ENCODE results near the gene SDS. TPM values are rescaled to one million over a fixed set of nuclear protein-coding genes. Genes with fewer than 3 reads are reported as not detected.

SDS gene
- polyA plus RNA-seq, 10 donors: 0.19 TPM; not detected in 9

DNA sequence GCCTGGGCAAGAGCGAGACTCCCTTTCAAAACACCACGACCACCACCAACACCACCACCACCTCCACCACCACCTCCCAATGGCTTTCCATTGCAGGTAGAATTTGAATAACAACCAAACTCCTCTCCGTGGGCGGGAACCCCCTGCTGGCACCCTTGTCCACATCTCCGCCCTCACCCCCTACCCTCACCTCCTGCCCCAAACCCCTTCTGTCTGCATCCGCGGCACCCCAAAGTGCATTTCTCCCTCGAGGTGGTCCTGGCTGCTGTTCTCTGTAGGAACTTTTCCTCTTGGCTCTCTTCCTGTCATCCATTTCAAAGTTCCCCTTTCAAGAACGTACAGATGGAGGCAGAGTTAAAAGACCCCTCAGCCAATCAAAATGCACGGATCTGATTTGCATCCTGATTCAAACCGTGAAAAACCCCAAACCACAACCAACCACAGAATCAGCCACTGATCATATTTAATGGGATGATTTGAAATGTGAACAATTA is 22.3 kb upstream of the SDS start:
- DNase-seq: no peak

- peak in 1 of 3 donors; percentile 53 for DNase-seq
Observed at GRCh38 chr12:113424915-113425823, 21.5 kb upstream of the SDS start.

DNA sequence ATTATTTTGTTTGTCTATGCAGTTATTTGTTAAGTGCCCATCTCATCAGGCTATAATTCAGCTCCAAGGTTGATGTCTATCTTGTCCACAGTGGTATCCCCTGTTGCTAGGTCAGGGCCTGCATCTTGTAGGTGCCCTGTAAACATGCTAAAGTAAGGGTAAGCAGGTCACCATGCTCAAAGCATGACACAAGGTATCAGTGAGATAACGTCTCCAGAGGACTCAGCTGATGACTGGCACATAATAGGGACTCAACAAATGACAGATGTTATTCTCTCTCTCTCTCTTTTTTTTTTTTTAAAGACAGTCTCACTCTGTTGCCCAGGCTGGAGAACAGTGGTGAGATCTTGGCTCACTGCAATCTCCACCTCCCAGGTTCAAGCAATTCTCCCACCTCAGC is 20.8 kb upstream of the SDS start:
- no peak for DNase-seq

DNA sequence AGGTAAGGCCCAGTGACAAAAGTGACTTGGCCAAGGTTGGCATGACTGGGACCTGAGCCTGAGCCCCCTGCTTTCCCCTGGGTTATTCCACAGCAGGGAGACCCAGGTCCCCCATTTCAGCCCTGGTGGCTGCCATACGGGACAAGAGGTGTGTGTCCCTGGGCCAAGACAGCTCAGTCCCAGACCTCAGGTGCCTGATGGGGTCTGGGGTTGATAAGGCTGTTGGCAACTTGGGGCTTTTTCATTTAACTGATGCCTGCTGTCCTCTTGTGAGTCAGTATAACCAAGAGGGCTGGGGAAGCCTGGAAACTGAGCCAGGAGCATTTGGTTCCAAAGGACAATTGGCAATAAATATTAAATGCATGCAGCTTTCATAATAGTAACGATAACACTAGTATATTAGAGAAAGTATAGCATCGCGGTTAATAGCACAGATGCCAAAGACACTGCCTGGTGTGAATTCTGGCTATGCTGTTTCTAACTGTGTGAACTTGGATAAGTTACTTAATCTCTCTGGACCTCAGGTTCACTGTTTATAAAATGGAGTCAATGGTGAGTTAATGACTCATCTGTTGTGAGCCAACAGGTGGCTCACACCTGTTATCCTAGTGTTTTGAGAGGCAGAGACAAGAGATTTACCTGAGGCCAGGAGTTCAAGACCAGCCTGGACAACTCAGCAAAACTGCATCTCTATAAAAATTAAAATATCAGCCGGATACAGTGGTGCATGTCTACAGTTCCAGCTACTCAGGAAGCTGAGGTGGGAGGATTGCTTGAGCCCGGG is 19.4 kb upstream of the SDS start:
- DNase-seq: no peak

DNA sequence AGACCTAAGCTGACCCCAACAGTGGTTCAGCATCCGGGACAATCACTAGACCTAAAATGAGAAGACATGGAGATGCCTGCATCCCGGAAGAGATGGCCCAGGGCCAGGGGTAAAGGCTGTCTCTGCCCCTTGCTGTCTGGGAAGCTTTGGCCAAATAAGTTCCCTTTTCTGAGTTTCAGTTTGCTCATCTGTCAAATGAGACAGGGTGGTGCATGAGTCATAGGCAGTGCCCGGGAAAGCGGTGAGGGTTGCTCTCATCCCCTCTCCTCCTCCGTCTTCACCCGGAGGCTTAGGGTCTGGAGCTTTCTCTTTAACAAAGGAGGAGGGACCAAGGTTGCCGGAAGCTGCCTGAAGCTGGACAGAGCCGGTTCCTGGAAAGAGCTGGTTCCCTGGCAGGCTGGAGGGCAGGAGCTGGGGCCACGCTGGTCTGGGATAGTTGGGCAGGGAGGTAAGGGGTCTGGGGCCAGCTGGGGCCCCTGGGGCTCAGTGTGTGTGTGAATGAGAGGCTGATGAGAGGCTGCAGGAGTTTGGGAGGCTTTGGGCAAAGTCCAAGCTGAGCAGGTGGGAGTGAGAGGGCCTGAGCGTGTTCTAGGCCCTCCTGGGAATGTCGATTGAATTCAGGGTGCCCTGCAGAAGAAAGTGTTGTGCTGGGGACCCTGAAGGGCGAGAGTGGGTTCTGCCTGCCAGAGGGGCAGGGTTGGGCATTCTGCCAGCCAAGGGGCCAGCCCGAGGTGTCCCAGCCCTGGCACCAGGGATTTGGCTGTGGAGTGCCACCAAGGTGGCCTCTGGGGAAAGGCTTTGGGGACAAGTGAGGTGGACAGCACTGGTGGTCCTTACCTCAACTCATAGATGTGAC is 18.6 kb upstream of the SDS start, which contains the start of gene SDSL:
SDSL (plus strand) TSS at position 351 of the 856 bp plus-strand sequence. CDS start 5,603 bp downstream, outside the sequence.
- DNase-seq: peak; percentile 51 to 82 (median 66)

DNA sequence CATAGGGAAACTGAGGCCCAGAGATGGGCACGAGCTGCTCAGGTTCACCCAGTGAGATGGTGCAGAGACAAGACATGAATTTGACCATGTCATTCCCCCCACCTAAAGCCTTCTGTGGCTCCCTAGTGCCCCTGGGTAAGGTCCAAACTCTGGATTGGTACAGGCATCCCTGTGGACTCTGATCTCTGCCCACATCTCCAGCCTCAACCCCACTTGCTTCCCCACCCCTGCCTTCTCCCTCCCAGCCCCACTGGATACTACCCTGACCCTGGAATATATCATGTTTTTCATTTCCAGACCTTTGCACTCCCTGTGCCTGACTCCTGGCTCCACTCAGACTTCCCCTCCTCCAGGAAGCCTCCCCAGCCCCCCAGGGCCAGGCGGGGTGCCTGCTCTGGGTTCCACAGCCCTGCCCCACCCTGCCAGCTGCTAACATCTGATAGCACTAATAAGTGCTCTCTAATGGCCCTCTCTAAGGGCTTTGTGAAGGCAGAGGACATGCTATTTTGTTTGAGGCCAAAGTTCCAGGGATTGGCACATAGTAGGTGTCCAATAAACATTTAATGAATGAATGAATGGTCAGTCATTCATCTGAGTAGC is 17.4 kb upstream of the SDS start:
- DNase-seq: no peak

GRCh38 chr12:113418213-113418879 is 14.7 kb upstream of the SDS start:
- no peak for DNase-seq

GRCh38 chr12:113416091-113416754 is 12.5 kb upstream of the SDS start:
- DNase-seq: no peak

DNA sequence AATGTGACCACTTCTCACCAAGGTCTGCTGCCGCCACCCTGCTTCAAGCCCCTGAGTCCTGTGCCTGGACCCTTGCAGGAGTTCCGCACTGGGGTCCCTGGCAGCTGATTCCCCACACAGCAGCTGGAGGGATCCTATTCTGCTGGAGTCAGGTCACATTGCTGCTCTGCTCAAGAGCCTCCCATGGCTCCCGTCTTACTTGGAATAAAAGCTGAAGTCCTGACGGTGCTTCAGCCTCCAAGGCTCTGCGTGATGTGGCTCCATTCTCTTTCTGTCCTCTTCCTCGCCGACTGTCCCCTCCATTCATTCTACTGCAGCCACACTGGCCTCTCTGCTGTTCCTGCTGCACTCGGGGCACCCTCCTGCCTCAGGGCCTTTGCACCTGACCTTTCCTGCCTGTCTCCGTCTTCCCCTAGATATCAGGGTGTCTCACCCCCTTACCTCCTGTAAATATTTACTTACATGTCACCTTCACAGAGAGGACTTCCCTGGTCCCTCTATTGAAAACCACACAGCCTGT is 10.9 kb upstream of the SDS start:
- DNase-seq: no peak

- no peak for DNase-seq
Observed at GRCh38 chr12:113413488-113413939, 9.8 kb upstream of the SDS start.

- no peak for DNase-seq
Observed at GRCh38 chr12:113409462-113410124, 5.9 kb upstream of the SDS start.

DNA sequence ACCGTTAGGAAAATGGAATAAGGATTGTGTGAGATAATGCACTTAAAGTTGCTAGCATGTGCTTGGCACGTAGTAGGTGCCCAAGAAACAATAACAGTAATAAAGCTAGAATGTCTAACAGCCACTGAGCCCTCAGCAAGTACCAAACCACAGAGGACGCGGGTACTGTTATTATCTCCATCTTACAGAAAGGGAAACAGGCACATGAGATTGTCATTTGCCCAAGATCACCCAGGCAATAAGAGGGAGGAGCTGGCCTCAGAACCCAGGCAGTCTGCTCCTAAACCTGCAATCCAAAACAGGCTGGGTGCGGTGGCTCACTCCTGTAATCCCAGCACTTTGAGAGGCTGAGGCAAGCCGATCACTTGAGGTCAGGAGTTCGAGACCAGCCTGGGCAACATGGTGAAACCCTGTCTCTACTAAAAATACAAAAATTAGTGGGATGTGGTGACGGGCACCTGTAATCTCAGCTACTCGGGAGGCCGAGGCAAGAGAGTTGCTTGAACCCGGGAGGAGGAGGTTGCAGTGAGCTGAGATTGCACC is 5.1 kb upstream of the SDS start:
- DNase-seq: no peak

- peak in 2 of 3 donors; percentile 30 to 51 for DNase-seq
Observed at GRCh38 chr12:113407931-113408600, 4.4 kb upstream of the SDS start.

- DNase-seq: no peak
Observed at GRCh38 chr12:113405694-113406093, 2.0 kb upstream of the SDS start.

DNA sequence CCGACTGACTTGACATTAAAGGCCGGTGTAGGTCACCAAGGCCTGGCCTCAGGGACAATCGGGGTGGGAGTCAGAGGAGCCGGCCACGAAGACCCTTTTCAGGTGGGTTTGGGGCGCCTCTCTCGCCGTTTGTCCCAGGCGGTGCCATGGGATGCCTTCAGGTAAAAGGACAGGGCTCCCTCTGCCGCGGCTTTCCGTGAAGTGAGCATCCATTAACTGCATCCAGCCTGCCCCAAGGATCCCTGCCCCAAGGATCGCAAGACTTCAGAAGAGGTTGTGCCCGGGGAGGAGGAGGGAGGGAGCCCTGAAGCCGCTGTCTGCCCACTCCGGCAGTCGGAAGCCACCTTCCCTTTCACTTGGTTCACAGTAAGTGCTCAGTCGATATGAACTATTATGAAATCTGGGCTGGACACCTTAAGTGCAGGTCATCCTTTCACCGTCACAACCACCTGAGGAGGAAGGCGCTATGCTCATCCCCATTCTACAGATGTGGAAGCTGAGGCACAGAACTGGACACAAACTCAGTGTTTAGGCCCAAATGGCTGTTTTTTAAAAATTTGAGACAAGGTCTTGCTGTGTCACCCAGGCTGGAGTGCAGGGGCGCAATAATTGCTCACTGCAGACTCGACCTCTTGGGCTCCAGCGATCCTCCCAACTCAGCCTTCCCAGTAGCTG is 964 bp downstream of the SDS start:
- DNase-seq: no peak

DNA sequence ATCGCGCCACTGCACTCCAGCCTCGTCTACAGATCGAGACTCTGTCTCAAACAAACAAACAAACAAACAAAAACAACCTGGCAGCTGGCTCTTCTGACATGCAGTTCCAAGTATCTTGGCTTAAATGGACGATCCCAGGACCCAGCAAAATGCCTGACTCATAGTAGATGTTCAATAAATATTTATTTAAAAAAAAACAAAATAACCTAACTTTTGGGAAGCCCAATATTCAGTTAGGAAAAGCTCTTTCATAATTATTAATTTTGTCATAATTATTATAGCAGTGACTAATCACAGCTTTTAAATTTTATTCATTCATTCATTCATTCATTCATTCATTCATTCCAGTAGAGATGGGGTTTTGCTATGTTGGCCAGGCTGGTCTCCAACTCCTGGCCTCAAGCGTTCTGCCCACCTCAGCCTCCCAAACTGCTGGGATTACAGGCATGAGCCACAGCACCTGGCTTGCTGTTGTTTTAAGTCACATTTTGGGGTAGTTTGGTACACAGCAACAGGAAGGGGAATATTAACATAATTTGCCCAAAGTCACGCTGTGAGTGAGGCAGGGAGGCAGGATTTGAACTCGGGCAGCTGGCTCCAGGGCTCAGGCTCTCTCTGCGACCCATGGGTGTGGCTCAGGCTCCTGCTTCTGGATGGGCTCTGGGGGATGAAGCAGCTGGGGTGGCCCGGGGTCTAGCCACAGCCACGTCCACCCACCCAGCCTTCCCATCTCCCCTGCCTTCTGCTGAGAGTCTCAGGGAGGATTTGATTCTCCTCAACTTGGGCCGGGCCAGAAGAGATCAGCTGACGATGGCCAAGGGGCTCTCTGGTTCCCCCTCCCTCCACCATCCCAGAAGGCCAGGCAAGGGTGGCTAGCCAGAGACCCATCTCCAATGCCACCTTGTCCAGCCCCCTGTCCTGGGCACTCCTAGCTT is 2.4 kb downstream of the SDS start:
- no peak for DNase-seq

Data from muscle of back (tissue), 11 donors.